Endometrial microvascular endothelial cells (primary cell): ENCODE results near the gene H3-3A. TPM values are rescaled to one million over a fixed set of nuclear protein-coding genes. Genes with fewer than 3 reads are reported as not detected.

Experiments used
- in situ Hi-C: cut with HindIII; loops from 2 replicates; pipeline ENCODE4 v1.10.0; 2017; ENCODE audit warnings: low sequenced_read_pairs, low pct_unique_long_range_greater_than_20kb; ENCODE audit errors: inconsistent ontology term
- total RNA-seq: library from RNA; depleted of rRNA; stranded (reverse); fragments of >200 nt; gene quantifications from one replicate; pipeline ENCODE4 v1.2.3, GENCODE V29; 2015; ENCODE audit errors: inconsistent ontology term

H3-3A gene
- total RNA-seq, 1 donor from 2014 or later, result 281 TPM

- in situ Hi-C loops, result no loop called here
Observed at GRCh38 chr1:226050133-226050532, 12.4 kb upstream of the H3-3A start.

- in situ Hi-C loops, result no loop called here
Observed at GRCh38 chr1:226051365-226051764, 11.2 kb upstream of the H3-3A start.

- in situ Hi-C loops, result no loop called here
Observed at GRCh38 chr1:226052061-226052460, 10.5 kb upstream of the H3-3A start.

- in situ Hi-C loops, result no loop called here
Observed at GRCh38 chr1:226054519-226055327, 7.8 kb upstream of the H3-3A start.

- in situ Hi-C loops, result no loop called here
Observed at GRCh38 chr1:226059709-226060108, 2.8 kb upstream of the H3-3A start.

GRCh38 chr1:226060427-226060826, 2.1 kb upstream of the H3-3A start:
- in situ Hi-C loops, result no loop called here

- in situ Hi-C loops, result no loop called here
Observed at GRCh38 chr1:226061068-226061840, 1.3 kb upstream of the H3-3A start.

GRCh38 chr1:226061841-226062557, 517 bp upstream of the H3-3A start:
- in situ Hi-C loops, result no loop called here

- in situ Hi-C loops, result no loop called here
Observed at GRCh38 chr1:226063224-226063976, 884 bp downstream of the H3-3A start.

- in situ Hi-C loops, result no loop called here
Observed at GRCh38 chr1:226063977-226064815, 1.7 kb downstream of the H3-3A start.

GRCh38 chr1:226064816-226065248, 2.3 kb downstream of the H3-3A start:
- in situ Hi-C loops, result no loop called here

GRCh38 chr1:226066415-226067078, 4.0 kb downstream of the H3-3A start:
- in situ Hi-C loops, result no loop called here

- in situ Hi-C loops, result no loop called here
Observed at GRCh38 chr1:226069811-226070489, 7.4 kb downstream of the H3-3A start.

GRCh38 chr1:226072347-226072746, 9.8 kb downstream of the H3-3A start:
- in situ Hi-C loops, result no loop called here

GRCh38 chr1:226073184-226073950, 10.9 kb downstream of the H3-3A start:
- in situ Hi-C loops, result no loop called here

GRCh38 chr1:226074046-226074445, 11.5 kb downstream of the H3-3A start:
- in situ Hi-C loops, result no loop called here
